Measurements from ENCODE around the gene GLTPD2. TPM values are rescaled to one million over a fixed set of nuclear protein-coding genes. Genes with fewer than 3 reads are reported as not detected.

The GLTPD2 gene
- total RNA-seq, 1 experiment from 2014 or later = not detected

- Mint-ChIP-seq H3K27ac (ENCODE audit: low read depth, unreplicated experiment) (no peak overlapping the region), H3K36me3 (ENCODE audit: insufficient read depth, unreplicated experiment) (no peaks in the 10 kb centered on the region), H3K4me1 (ENCODE audit: insufficient read depth, unreplicated experiment) (no peaks in the 10 kb centered on the region), H3K27me3 (ENCODE audit: insufficient read depth, unreplicated experiment) (peaks cover 44% of the 10 kb centered on the region), H3K9me3 (ENCODE audit: unreplicated experiment) (no peaks in the 10 kb centered on the region), H3K4me3 (ENCODE audit: unreplicated experiment) (no peak overlapping the region)
- DNase-seq (ENCODE audit: unreplicated experiment) = no peak
- ChIA-PET CTCF (interaction anchor here (0.6 kb wide), 1 partner anchor 153 kb away, joined by 3 read pairs; no protein-coding TSS in a partner anchor), POLR2A (interaction anchor here (0.6 kb wide), 1 partner anchor 85 kb away, joined by 4 read pairs; no protein-coding TSS in a partner anchor)
- no peak for TF ChIP-seq CTCF (IDR thresholded peaks at IDR 0.05; ENCODE audit: unreplicated experiment)
- BruUV-seq (replicated peaks) = no TSS peak
- intact Hi-C loops (cut with micrococcal nuclease) = no loop called here
Measured at GRCh38 chr17:4748686-4749085, 40.1 kb upstream of the GLTPD2 start.

- POLR2A ChIA-PET = no interaction called here
- no peak for DNase-seq (ENCODE audit: unreplicated experiment)
- no peaks in the 10 kb centered on the region for H3K36me3 Mint-ChIP-seq (ENCODE audit: insufficient read depth, unreplicated experiment)
- no peak overlapping the region for H3K27ac Mint-ChIP-seq (ENCODE audit: low read depth, unreplicated experiment)
- TF ChIP-seq CTCF (IDR thresholded peaks at IDR 0.05; ENCODE audit: unreplicated experiment) = no peak
- H3K27me3 Mint-ChIP-seq (ENCODE audit: insufficient read depth, unreplicated experiment) = peaks cover 64% of the 10 kb centered on the region
- H3K9me3 Mint-ChIP-seq (ENCODE audit: unreplicated experiment) = no peaks in the 10 kb centered on the region
- intact Hi-C loops (cut with micrococcal nuclease) = no loop called here
- no peak overlapping the region for H3K4me3 Mint-ChIP-seq (ENCODE audit: unreplicated experiment)
- H3K4me1 Mint-ChIP-seq (ENCODE audit: insufficient read depth, unreplicated experiment) = no peaks in the 10 kb centered on the region
- CTCF ChIA-PET = interaction anchor here (0.6 kb wide), 1 partner anchor 39 kb away, joined by 5 read pairs; no protein-coding TSS in a partner anchor
- BruUV-seq (replicated peaks) = no TSS peak
Measured at GRCh38 chr17:4750606-4751005, 38.2 kb upstream of the GLTPD2 start.

GRCh38 chr17:4751932-4752331, 36.8 kb upstream of the GLTPD2 start:
- H3K27me3 Mint-ChIP-seq (ENCODE audit: insufficient read depth, unreplicated experiment) = peaks cover 65% of the 10 kb centered on the region
- no peak for TF ChIP-seq CTCF (IDR thresholded peaks at IDR 0.05; ENCODE audit: unreplicated experiment)
- no peaks in the 10 kb centered on the region for H3K9me3 Mint-ChIP-seq (ENCODE audit: unreplicated experiment)
- intact Hi-C loops (cut with micrococcal nuclease) = no loop called here
- peak; percentile 36 for DNase-seq (ENCODE audit: unreplicated experiment)
- CTCF ChIA-PET = no interaction called here
- no peaks in the 10 kb centered on the region for H3K36me3 Mint-ChIP-seq (ENCODE audit: insufficient read depth, unreplicated experiment)
- POLR2A ChIA-PET = interaction anchor here (0.6 kb wide), 1 partner anchor 151 kb away, joined by 3 read pairs; the partner anchor contains the start of gene CHRNE
- BruUV-seq (replicated peaks) = no TSS peak
- no peak overlapping the region for H3K27ac Mint-ChIP-seq (ENCODE audit: low read depth, unreplicated experiment)
- H3K4me3 Mint-ChIP-seq (ENCODE audit: unreplicated experiment) = no peak overlapping the region
- no peaks in the 10 kb centered on the region for H3K4me1 Mint-ChIP-seq (ENCODE audit: insufficient read depth, unreplicated experiment)

- TF ChIP-seq CTCF (IDR thresholded peaks at IDR 0.05; ENCODE audit: unreplicated experiment) = no peak
- Mint-ChIP-seq H3K4me3 (ENCODE audit: unreplicated experiment) (no peak overlapping the region), H3K9me3 (ENCODE audit: unreplicated experiment) (no peaks in the 10 kb centered on the region), H3K27ac (ENCODE audit: low read depth, unreplicated experiment) (no peak overlapping the region), H3K36me3 (ENCODE audit: insufficient read depth, unreplicated experiment) (no peaks in the 10 kb centered on the region), H3K4me1 (ENCODE audit: insufficient read depth, unreplicated experiment) (no peaks in the 10 kb centered on the region), H3K27me3 (ENCODE audit: insufficient read depth, unreplicated experiment) (peaks cover 63% of the 10 kb centered on the region)
- DNase-seq (ENCODE audit: unreplicated experiment) = no peak
- intact Hi-C loops (cut with micrococcal nuclease) = no loop called here
- POLR2A ChIA-PET = interaction anchor here (0.6 to 1.6 kb wide), 3 partner anchors 15 to 43 kb away, joined by 3 to 4 read pairs (median 3); partner anchors contain the start of gene ARRB2
- CTCF ChIA-PET = no interaction called here
- BruUV-seq (replicated peaks) = no TSS peak
Measured at GRCh38 chr17:4753392-4753791, 35.4 kb upstream of the GLTPD2 start.

All from MCF 10A (cell line).